ENCODE measurements around the gene CAPZB. TPM values are rescaled to one million over a fixed set of nuclear protein-coding genes. Genes with fewer than 3 reads are reported as not detected.

The CAPZB gene
- total RNA-seq, 1 donor from 2014 or later, result 217 TPM

DNA sequence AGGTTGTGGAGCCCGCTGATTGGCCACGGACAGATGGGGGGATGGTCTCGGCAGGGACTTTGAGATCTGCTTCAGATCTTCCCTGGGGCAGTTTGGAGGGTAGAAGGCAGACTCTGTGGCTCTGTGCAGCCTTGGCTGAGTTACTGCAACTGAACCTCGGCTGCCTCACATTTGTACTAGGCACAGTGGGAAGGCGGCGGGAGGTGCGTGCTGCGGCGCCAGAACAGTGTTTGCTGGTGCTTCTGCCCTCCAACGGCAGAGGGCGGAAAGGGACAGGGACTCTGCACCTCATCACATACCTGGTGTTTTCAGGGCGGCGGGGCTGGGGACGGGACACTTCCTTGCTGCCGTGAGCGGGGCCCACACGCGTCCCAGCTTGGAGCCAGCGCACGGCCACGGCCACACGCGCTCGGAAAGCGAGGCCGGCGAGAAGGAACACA is 147.0 kb downstream of the CAPZB start:
- DNase-seq, result no peak
- Histone ChIP-seq H3K4me3 (no peak overlapping the region), H3K27me3 (ENCODE audit: low read depth) (no peaks in the 10 kb centered on the region), H3K4me1 (peaks cover 12% of the 10 kb centered on the region), H3K9me3 (replicated peaks) (no peaks in the 10 kb centered on the region), H3K36me3 (peaks cover 44% of the 10 kb centered on the region), H3K27ac (replicated peaks) (no peak overlapping the region)
- intact Hi-C loops (cut with micrococcal nuclease), result no loop called here
- TF ChIP-seq CTCF (IDR thresholded peaks at IDR 0.05; ENCODE audit: borderline replicate concordance), result no peak

DNA sequence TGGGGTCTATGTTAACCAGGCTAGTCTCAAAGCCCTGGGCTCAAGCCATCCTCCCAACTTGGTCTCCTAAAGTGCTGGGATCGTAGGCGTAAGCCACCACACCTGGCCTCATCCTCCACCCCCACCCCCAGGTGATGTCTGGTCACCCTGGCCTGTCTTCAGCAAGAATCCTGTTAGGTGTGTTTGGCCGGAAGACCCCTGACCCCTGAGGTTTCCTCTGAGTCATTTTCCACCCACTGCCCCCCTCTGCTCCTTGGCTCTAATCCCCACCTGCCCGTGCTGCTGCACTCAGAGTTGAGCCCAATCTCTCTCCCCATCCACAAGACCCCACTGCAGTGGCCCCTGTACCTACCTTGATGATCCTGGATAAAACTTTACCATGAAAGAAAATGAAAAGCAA is 148.1 kb downstream of the CAPZB start:
- Histone ChIP-seq H3K36me3 (peaks cover 33% of the 10 kb centered on the region), H3K27me3 (ENCODE audit: low read depth) (no peaks in the 10 kb centered on the region), H3K4me3 (no peak overlapping the region), H3K27ac (replicated peaks) (no peak overlapping the region), H3K4me1 (peaks cover 9% of the 10 kb centered on the region), H3K9me3 (replicated peaks) (no peaks in the 10 kb centered on the region)
- intact Hi-C loops (cut with micrococcal nuclease), result no loop called here
- DNase-seq, result no peak
- no peak for TF ChIP-seq CTCF (IDR thresholded peaks at IDR 0.05; ENCODE audit: borderline replicate concordance)

DNA sequence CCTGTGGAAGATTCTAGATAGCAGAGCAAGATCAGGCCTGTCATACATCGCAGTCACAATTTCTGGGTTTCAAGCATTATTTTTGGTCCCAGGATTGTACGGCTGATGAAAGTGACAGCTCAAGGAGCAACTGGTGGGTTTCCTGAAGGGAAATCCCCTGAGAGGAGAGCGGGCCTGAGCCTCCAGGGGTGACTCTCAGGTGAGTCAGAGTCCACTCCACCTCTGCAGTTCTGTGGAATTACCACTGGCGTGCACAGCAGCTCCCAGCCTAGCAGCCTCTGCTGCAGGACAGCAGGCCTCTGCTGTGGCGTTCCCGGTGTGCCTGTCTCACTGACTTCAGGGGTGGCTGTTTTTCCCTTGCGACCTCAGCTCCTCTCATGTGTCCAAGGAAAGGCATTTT is 148.8 kb downstream of the CAPZB start:
- no peak for DNase-seq
- no peak overlapping the region for H3K4me3 ChIP-seq
- intact Hi-C loops (cut with micrococcal nuclease), result no loop called here

DNA sequence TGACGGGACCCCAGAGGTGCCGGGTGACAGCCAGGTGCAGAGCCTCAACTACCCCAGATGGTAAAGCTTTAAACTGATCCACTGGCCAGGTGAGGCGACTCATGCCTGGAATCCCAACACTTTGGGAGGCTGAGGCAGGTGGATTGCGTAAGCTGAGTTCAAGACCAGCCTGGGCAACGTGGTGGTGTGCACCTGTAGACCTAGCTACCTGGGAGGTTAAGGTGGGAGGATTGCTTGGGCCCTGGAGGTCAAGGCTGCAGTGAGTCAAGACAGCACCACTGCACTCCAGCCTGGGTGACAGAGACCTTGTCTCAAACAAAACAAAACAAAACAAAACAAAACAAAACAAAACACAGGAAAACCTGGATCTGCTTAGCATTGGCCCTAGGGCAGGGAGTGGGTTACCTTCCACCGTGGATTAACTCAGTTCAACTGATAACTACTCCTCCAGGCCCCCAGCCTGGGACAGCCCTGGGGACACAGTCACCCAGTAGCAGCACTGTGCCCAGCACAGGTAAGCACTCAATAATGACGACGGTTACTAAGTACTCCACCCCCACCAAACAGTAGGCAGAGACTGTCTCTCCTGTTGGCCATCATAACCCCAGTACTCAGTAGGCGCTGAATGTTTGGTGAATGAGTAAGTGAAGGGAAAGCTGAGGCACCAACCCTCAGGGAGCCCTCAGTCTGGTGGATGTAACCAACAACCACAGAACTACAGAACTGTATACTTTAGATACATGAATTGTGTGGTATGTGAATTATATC is 151.6 kb downstream of the CAPZB start:
- H3K9me3 ChIP-seq (replicated peaks), result no peaks in the 10 kb centered on the region
- H3K4me3 ChIP-seq, result no peak overlapping the region
- TF ChIP-seq CTCF (IDR thresholded peaks at IDR 0.05; ENCODE audit: borderline replicate concordance), result no peak
- intact Hi-C loops (cut with micrococcal nuclease), result no loop called here
- peaks cover 13% of the 10 kb centered on the region for H3K36me3 ChIP-seq
- no peaks in the 10 kb centered on the region for H3K27me3 ChIP-seq (ENCODE audit: low read depth)
- DNase-seq, result no peak
- no peak overlapping the region for H3K27ac ChIP-seq (replicated peaks)
- H3K4me1 ChIP-seq, result no peaks in the 10 kb centered on the region

More for the DNA sequence above, 148.8 kb downstream of the CAPZB start:
- no peaks in the 10 kb centered on the region for H3K9me3 ChIP-seq (replicated peaks)
- no peaks in the 10 kb centered on the region for H3K27me3 ChIP-seq (ENCODE audit: low read depth)
- H3K36me3 ChIP-seq, result peaks cover 26% of the 10 kb centered on the region
- peaks cover 5% of the 10 kb centered on the region for H3K4me1 ChIP-seq
- no peak overlapping the region for H3K27ac ChIP-seq (replicated peaks)
- TF ChIP-seq CTCF (IDR thresholded peaks at IDR 0.05; ENCODE audit: borderline replicate concordance), result no peak

- Histone ChIP-seq H3K9me3 (replicated peaks) (no peaks in the 10 kb centered on the region), H3K27ac (replicated peaks) (no peak overlapping the region), H3K36me3 (peaks cover 13% of the 10 kb centered on the region), H3K27me3 (ENCODE audit: low read depth) (no peaks in the 10 kb centered on the region), H3K4me1 (no peaks in the 10 kb centered on the region), H3K4me3 (no peak overlapping the region)
- intact Hi-C loops (cut with micrococcal nuclease), result no loop called here
- no peak for DNase-seq
- no peak for TF ChIP-seq CTCF (IDR thresholded peaks at IDR 0.05; ENCODE audit: borderline replicate concordance)
These were observed 152.5 kb downstream of the CAPZB start for GRCh38 chr1:19332832-19333231.
